SU-DHL-6 (cell line): ENCODE results near the gene MOV10L1.

ENCODE experiments used
- CTCF ChIP-seq: fragments of 200-600 bp; sonication (generic); IDR thresholded peaks from one replicate; pipeline ENCODE4 v1.5.1; 2017; ENCODE audit warnings: antibody characterized with exemption, mild to moderate bottlenecking, low read length, moderate library complexity; ENCODE audit not compliant: insufficient read depth, poor library complexity, severe bottlenecking
- EZH2phosphoT487 ChIP-seq: fragments of 200-600 bp; sonication (generic), shearing (Covaris generic); conservative IDR thresholded peaks from 2 replicates; pipeline ENCODE4 v1.6.1; 2018; ENCODE audit warnings: mild to moderate bottlenecking, antibody characterized with exemption, low read length, moderate library complexity, mixed read lengths

- TF ChIP-seq CTCF (no peak), EZH2phosphoT487 (no peak)
Measured at GRCh38 chr22:50072167-50072555, 17.6 kb upstream of the MOV10L1 start.
